Activated naive CD8-positive, alpha-beta T cell (primary cell): Measurements from ENCODE around the gene PRKCD.

Experiments used
- H3K27ac Mint-ChIP-seq: one replicate; pipeline ENCODE4 v1.8.0; 2021; ENCODE audit warnings: mixed read lengths
- H3K27me3 Mint-ChIP-seq: one replicate; pipeline ENCODE4 v1.8.0; 2021; ENCODE audit warnings: mixed read lengths
- H3K36me3 Mint-ChIP-seq: one replicate; pipeline ENCODE4 v1.8.0; 2021; ENCODE audit warnings: mixed read lengths
- H3K4me1 Mint-ChIP-seq: one replicate; pipeline ENCODE4 v1.8.0; 2021; ENCODE audit warnings: low read depth, mixed read lengths
- H3K4me3 Mint-ChIP-seq: one replicate; pipeline ENCODE4 v1.8.0; 2021; ENCODE audit warnings: mild to moderate bottlenecking, mixed read lengths
- H3K9me3 Mint-ChIP-seq: one replicate; pipeline ENCODE4 v1.8.0; 2021; ENCODE audit warnings: low read depth, mixed read lengths

The PRKCD gene

GRCh38 chr3:53230041-53230621 lies 69.1 kb downstream of the PRKCD start:
- no peaks in the 10 kb centered on the region for H3K27me3 Mint-ChIP-seq
- no peak overlapping the region for H3K4me3 Mint-ChIP-seq
- peaks cover under 1% of the 10 kb centered on the region for H3K4me1 Mint-ChIP-seq
- peaks cover 2% of the 10 kb centered on the region for H3K36me3 Mint-ChIP-seq
- no peaks in the 10 kb centered on the region for H3K9me3 Mint-ChIP-seq
- H3K27ac Mint-ChIP-seq: no peak overlapping the region

DNA sequence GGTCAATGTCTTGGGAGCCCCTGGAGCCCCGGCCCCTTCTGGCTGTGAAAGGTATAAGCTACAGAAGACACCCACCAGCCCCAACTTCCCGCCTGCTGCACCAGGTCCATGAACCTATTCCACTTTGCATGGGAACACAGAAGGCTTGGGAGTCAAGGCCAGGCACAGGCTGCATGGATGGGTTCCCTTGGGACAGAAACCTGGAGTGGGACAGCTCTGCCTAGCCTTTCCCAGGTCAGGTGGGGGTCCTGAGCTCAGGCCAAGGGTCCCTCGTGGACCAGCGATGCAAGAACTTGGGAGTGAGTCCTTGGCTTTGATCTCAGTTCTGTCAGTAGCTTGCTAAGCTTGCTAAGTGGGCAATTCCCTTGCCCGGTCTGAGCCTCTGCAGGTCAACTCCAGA lies 69.8 kb downstream of the PRKCD start:
- peaks cover 2% of the 10 kb centered on the region for H3K4me1 Mint-ChIP-seq
- H3K27ac Mint-ChIP-seq: no peak overlapping the region
- no peaks in the 10 kb centered on the region for H3K27me3 Mint-ChIP-seq
- H3K4me3 Mint-ChIP-seq: no peak overlapping the region
- peaks cover 4% of the 10 kb centered on the region for H3K36me3 Mint-ChIP-seq
- H3K9me3 Mint-ChIP-seq: no peaks in the 10 kb centered on the region

GRCh38 chr3:53231532-53232511 lies 70.8 kb downstream of the PRKCD start:
- Mint-ChIP-seq H3K27ac (no peak overlapping the region), H3K4me3 (no peak overlapping the region), H3K4me1 (peaks cover 2% of the 10 kb centered on the region), H3K27me3 (no peaks in the 10 kb centered on the region), H3K36me3 (peaks cover 4% of the 10 kb centered on the region), H3K9me3 (no peaks in the 10 kb centered on the region)

DNA sequence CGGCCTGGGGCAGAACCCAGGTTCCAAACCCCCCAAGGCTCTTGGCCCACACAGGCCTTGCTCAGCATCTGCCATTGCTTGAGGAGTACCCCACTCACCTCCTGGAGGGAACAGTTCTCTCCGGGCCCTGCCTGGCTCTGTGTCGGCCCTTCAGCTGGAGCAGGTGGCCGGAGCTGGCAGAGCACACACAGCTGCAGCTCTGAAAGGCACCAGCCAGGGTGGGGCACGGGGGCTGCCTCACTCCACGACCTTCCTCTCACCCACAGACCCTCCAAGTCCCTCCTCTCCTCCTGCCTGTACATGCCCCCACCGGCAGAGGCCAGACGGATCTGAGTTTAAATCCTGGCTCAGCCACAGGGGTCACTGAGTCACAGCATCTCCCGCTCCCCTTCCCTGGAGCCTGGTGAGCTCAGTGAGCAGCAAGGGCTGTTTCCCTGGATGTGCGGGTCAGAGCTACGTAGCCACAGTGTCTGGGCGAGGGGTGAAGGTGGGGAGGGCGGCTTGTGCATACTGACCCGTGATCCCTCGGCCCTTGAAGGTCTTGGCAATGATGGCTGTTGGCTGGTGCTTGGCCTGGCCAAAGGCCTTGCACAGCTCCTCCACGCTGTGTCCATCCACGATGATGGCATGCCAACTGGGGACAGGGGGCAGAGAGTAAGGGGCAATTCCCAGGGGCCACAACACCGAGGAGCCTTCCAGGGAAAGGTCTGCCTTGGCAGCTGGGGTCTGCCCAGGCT lies 71.8 kb downstream of the PRKCD start:
- no peak overlapping the region for H3K4me3 Mint-ChIP-seq
- peaks cover 2% of the 10 kb centered on the region for H3K4me1 Mint-ChIP-seq
- H3K27me3 Mint-ChIP-seq: no peaks in the 10 kb centered on the region
- H3K27ac Mint-ChIP-seq: no peak overlapping the region
- no peaks in the 10 kb centered on the region for H3K9me3 Mint-ChIP-seq
- H3K36me3 Mint-ChIP-seq: peaks cover 4% of the 10 kb centered on the region

DNA sequence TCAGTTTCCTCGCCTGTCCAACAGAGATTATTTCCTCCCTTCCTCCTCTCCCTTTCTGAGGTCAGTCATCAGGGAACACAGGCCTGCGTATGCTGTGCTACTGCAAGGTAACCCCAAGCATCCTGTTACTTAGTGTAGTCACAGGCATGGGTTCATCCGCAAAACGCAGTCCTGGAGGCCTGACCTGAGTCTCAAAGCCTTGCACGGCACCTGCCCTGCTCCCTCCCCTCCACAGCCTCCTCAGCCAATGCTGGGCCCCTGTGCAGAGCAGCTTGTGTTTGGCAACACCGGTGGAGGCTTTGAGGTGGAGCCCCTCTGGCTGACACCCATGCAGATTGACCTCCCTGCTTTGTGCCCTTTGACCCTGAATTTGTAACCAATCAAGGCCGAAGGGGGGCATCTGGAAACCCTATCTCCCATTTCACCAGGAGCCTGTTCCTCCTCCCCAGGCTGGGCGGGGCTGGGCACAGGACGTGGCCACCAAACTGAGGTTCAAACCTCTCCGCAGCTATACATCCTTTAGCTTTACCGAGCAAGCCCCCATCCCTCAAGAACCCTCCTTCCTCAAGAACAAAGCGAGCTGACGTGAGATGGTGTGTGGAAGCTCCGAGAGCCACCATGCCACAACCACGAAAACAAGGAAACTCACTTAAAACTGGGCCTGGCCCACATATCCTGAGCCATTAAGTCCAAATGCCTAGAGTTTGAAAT lies 73.3 kb downstream of the PRKCD start:
- H3K4me3 Mint-ChIP-seq: no peak overlapping the region
- H3K27ac Mint-ChIP-seq: peak overlapping the region; percentile 41
- no peaks in the 10 kb centered on the region for H3K9me3 Mint-ChIP-seq
- peaks cover 2% of the 10 kb centered on the region for H3K4me1 Mint-ChIP-seq
- peaks cover 4% of the 10 kb centered on the region for H3K36me3 Mint-ChIP-seq
- H3K27me3 Mint-ChIP-seq: no peaks in the 10 kb centered on the region

GRCh38 chr3:53234841-53235232 lies 73.8 kb downstream of the PRKCD start:
- H3K4me1 Mint-ChIP-seq: peaks cover 2% of the 10 kb centered on the region
- H3K4me3 Mint-ChIP-seq: no peak overlapping the region
- H3K9me3 Mint-ChIP-seq: no peaks in the 10 kb centered on the region
- H3K36me3 Mint-ChIP-seq: peaks cover 4% of the 10 kb centered on the region
- no peaks in the 10 kb centered on the region for H3K27me3 Mint-ChIP-seq
- H3K27ac Mint-ChIP-seq: no peak overlapping the region

GRCh38 chr3:53235545-53235944 lies 74.5 kb downstream of the PRKCD start:
- peaks cover 2% of the 10 kb centered on the region for H3K4me1 Mint-ChIP-seq
- H3K36me3 Mint-ChIP-seq: peaks cover 4% of the 10 kb centered on the region
- no peaks in the 10 kb centered on the region for H3K9me3 Mint-ChIP-seq
- no peak overlapping the region for H3K27ac Mint-ChIP-seq
- no peaks in the 10 kb centered on the region for H3K27me3 Mint-ChIP-seq
- H3K4me3 Mint-ChIP-seq: no peak overlapping the region

DNA sequence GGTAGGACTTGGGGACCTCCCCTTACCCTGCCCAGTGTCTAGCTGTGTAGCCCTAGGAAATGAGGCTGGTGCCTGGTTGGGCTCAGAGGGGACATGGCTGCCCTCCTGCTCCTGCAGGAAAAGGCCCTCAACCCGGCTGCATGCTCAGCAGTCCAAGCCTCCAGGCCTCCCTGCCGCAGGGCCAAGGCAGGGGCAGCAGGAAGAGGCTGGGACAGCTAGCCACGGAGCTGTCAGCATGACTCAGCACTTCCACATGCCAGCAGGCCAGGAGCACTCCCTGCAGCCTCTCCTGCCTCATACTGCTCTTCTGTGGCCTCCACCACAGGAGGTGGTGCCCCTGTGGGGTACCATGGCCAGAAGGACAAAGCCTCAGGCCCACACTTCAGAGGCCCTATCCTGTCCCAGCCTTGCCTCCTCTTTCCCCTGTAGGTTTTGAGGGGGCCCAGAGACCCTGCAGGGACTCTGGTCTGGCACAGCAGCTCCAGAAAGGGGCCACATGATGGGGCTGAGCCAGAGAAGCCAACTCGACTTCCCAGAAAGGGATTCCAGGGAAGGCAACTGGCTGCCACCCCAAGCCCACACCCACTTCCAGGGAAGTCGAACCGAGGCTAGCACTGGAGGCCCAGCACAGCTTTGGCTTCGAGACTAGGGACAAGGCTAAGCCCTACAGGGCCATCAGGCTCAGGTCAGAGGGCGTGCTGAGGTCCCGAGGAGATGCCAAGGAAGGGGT lies 75.3 kb downstream of the PRKCD start:
- H3K27me3 Mint-ChIP-seq: no peaks in the 10 kb centered on the region
- H3K36me3 Mint-ChIP-seq: peaks cover 4% of the 10 kb centered on the region
- no peaks in the 10 kb centered on the region for H3K9me3 Mint-ChIP-seq
- H3K27ac Mint-ChIP-seq: no peak overlapping the region
- H3K4me3 Mint-ChIP-seq: no peak overlapping the region
- peaks cover 2% of the 10 kb centered on the region for H3K4me1 Mint-ChIP-seq

DNA sequence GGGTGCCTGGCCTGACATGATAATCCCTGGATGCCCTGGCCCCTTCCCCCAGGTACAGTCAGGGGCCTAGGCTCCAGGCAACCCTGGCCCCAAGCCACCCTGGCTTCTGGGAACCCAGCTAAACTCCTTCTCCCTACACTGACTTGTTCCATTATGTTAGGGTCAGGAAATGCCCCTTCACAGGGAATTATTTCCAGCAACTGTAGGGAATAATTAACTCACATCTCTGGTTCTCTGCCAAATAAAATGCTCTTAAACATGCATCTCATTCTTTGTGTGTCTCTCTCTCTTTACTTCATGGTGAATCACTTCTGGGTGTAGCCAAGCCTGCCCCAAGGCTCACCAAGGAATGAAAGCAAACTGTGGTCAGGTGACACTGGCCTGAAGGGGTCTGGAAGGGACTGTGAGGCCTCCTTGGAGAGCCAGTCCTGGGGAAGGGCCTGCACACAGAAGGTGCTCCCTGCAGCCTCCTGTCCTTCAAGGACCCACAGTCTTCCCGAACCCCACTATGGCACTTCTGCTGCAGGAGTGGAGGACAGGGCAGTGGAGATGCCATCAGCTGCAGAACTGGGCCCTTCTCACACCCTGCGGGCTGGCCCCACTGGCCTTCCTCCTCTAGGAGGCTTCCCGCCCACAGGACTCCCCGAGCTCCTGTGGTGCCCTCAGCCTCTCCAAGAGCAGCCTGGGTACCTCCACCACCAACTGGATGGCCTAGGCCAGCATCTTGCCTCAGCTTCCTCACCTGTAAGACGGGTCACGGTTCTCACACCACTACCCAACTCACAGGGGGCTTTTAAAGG lies 77.2 kb downstream of the PRKCD start:
- H3K27ac Mint-ChIP-seq: peak overlapping the region; percentile 30
- no peaks in the 10 kb centered on the region for H3K27me3 Mint-ChIP-seq
- peaks cover 3% of the 10 kb centered on the region for H3K4me1 Mint-ChIP-seq
- peaks cover 4% of the 10 kb centered on the region for H3K36me3 Mint-ChIP-seq
- no peak overlapping the region for H3K4me3 Mint-ChIP-seq
- H3K9me3 Mint-ChIP-seq: no peaks in the 10 kb centered on the region

GRCh38 chr3:53238886-53239285 lies 77.9 kb downstream of the PRKCD start:
- H3K27me3 Mint-ChIP-seq: no peaks in the 10 kb centered on the region
- H3K4me3 Mint-ChIP-seq: no peak overlapping the region
- H3K36me3 Mint-ChIP-seq: peaks cover 2% of the 10 kb centered on the region
- no peak overlapping the region for H3K27ac Mint-ChIP-seq
- no peaks in the 10 kb centered on the region for H3K9me3 Mint-ChIP-seq
- H3K4me1 Mint-ChIP-seq: peaks cover 7% of the 10 kb centered on the region

DNA sequence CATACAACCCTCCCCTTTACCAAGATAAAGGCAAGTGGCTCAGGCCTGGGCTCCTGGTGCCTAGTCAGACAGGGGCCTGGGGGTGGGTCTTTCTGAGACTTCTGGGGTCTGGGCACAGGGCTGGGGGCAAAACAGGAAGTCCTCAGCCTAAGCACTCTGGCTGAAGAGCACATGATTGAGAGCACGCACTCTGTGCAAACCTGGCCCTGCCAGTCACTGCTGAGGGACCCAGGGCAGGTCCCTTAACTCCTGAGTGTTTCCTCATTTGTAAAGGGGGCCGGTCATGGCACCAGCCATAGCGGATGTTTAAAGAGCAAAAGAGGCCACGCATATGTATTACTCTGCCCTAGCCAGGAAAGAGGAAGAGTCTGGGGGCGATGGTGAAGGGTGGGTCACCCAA lies 78.8 kb downstream of the PRKCD start:
- H3K36me3 Mint-ChIP-seq: peaks cover 2% of the 10 kb centered on the region
- no peak overlapping the region for H3K4me3 Mint-ChIP-seq
- no peak overlapping the region for H3K27ac Mint-ChIP-seq
- no peaks in the 10 kb centered on the region for H3K27me3 Mint-ChIP-seq
- H3K4me1 Mint-ChIP-seq: peaks cover 7% of the 10 kb centered on the region
- H3K9me3 Mint-ChIP-seq: no peaks in the 10 kb centered on the region

- H3K4me1 Mint-ChIP-seq: peaks cover 7% of the 10 kb centered on the region
- H3K9me3 Mint-ChIP-seq: no peaks in the 10 kb centered on the region
- H3K36me3 Mint-ChIP-seq: peaks cover 3% of the 10 kb centered on the region
- no peaks in the 10 kb centered on the region for H3K27me3 Mint-ChIP-seq
- no peak overlapping the region for H3K4me3 Mint-ChIP-seq
- no peak overlapping the region for H3K27ac Mint-ChIP-seq
Observed at GRCh38 chr3:53240989-53241972, 80.3 kb downstream of the PRKCD start.

GRCh38 chr3:53242155-53242554 lies 81.1 kb downstream of the PRKCD start:
- no peak overlapping the region for H3K4me3 Mint-ChIP-seq
- no peaks in the 10 kb centered on the region for H3K27me3 Mint-ChIP-seq
- H3K27ac Mint-ChIP-seq: no peak overlapping the region
- H3K4me1 Mint-ChIP-seq: peaks cover 10% of the 10 kb centered on the region
- peaks cover 6% of the 10 kb centered on the region for H3K36me3 Mint-ChIP-seq
- H3K9me3 Mint-ChIP-seq: no peaks in the 10 kb centered on the region
